GM12892 (cell line): ENCODE data around the gene ANXA9. TPM values are rescaled to one million over a fixed set of nuclear protein-coding genes. Genes with fewer than 3 reads are reported as not detected.
A peak's percentile ranks its signal among the peaks of the same experiment; 100 is the strongest.

Source experiments
- DNase-seq: peaks from one replicate; pipeline ENCODE4 v3.0.0; 2011; ENCODE audit not compliant: insufficient read length
- FAIRE-seq: peaks from 2 replicates; lab custom pipeline; 2011; peaks lifted over from hg19 to GRCh38; lab: Jason Lieb, UNC
- POLR2A ChIP-seq: IDR thresholded peaks from 2 replicates; pipeline ENCODE4 v1.6.1; 2011; ENCODE audit warnings: low read depth, low read length, control low read depth
- POLR2AphosphoS5 ChIP-seq: IDR thresholded peaks from 2 replicates; pipeline ENCODE4 v1.6.1; 2011; ENCODE audit warnings: low read depth, low read length, control low read depth
- TAF1 ChIP-seq: IDR thresholded peaks from 2 replicates; pipeline ENCODE4 v1.6.1; 2011; ENCODE audit warnings: low read depth, mild to moderate bottlenecking, control low read depth, low read length, borderline replicate concordance
- polyA plus RNA-seq: library from polyadenylated mRNA; unstranded; fragments of >200 nt; gene quantifications from one replicate; pipeline ENCODE4 v1.2.1, GENCODE V29; 2012; ENCODE audit warnings: missing spikeins, inconsistent platforms; ENCODE audit not compliant: missing spikeins

ANXA9 gene
- polyA plus RNA-seq = 0.51 TPM

- DNase-seq (no peak), FAIRE-seq (no peak)
Observed at GRCh38 chr1:150981805-150982712, at the start of gene ANXA9. Gene ANXA9 (plus strand): TSS chr1:150982292. CDS start chr1:150983106, 814 bp downstream.

GRCh38 chr1:150944856-150945255, 37.2 kb upstream of the ANXA9 start:
- FAIRE-seq (no peak), DNase-seq (no peak)
- TF ChIP-seq POLR2A = no peak
- no peak for TF ChIP-seq TAF1
- TF ChIP-seq POLR2AphosphoS5 = no peak

More at GRCh38 chr1:150981805-150982712, at the start of gene ANXA9:
- TF ChIP-seq POLR2AphosphoS5 = no peak
- TF ChIP-seq POLR2A = no peak
- no peak for TF ChIP-seq TAF1

GRCh38 chr1:150954708-150955107, 27.4 kb upstream of the ANXA9 start:
- DNase-seq (no peak), FAIRE-seq (no peak)
- no peak for TF ChIP-seq TAF1

GRCh38 chr1:150955280-150955679, 26.8 kb upstream of the ANXA9 start:
- TF ChIP-seq POLR2A (no peak), POLR2AphosphoS5 (no peak), TAF1 (no peak)
- no peak for DNase-seq
- no peak for FAIRE-seq

GRCh38 chr1:150957666-150958065, 24.4 kb upstream of the ANXA9 start:
- no peak for DNase-seq
- no peak for FAIRE-seq
- TF ChIP-seq POLR2AphosphoS5 = no peak
- TF ChIP-seq TAF1 = no peak
- TF ChIP-seq POLR2A = no peak

GRCh38 chr1:150960646-150961045, 21.4 kb upstream of the ANXA9 start:
- FAIRE-seq = no peak
- TF ChIP-seq POLR2A = no peak
- no peak for TF ChIP-seq POLR2AphosphoS5
- TF ChIP-seq TAF1 = no peak

GRCh38 chr1:150961756-150962155, 20.3 kb upstream of the ANXA9 start:
- FAIRE-seq = no peak
- TF ChIP-seq POLR2A (no peak), POLR2AphosphoS5 (no peak), TAF1 (no peak)
- no peak for DNase-seq

More at GRCh38 chr1:150960646-150961045, 21.4 kb upstream of the ANXA9 start:
- DNase-seq = no peak

GRCh38 chr1:150963321-150964163, 18.6 kb upstream of the ANXA9 start:
- DNase-seq = no peak
- TF ChIP-seq POLR2A = no peak
- TF ChIP-seq POLR2AphosphoS5 = 0 out of 2 replicates have a peak, but pooled peaks have one; percentile 54
- no peak for TF ChIP-seq TAF1
- FAIRE-seq = no peak

- TF ChIP-seq POLR2A (no peak), POLR2AphosphoS5 (no peak), TAF1 (no peak)
- FAIRE-seq (no peak), DNase-seq (no peak)
Observed at GRCh38 chr1:150964164-150964489, 18.0 kb upstream of the ANXA9 start.

GRCh38 chr1:150965605-150966004, 16.5 kb upstream of the ANXA9 start:
- TF ChIP-seq TAF1 (no peak), POLR2AphosphoS5 (no peak), POLR2A (no peak)
- DNase-seq = no peak
- FAIRE-seq = no peak

GRCh38 chr1:150966011-150966410, 16.1 kb upstream of the ANXA9 start:
- no peak for DNase-seq
- no peak for FAIRE-seq
- TF ChIP-seq POLR2AphosphoS5 = no peak
- TF ChIP-seq TAF1 = no peak
- no peak for TF ChIP-seq POLR2A

GRCh38 chr1:150967936-150968335, 14.2 kb upstream of the ANXA9 start:
- TF ChIP-seq TAF1 (no peak), POLR2AphosphoS5 (no peak), POLR2A (no peak)
- FAIRE-seq (no peak), DNase-seq (no peak)
